Esophagus muscularis mucosa (tissue), 3 donors: ENCODE results near the gene LRRC34.

Source experiments
- POLR2AphosphoS5 ChIP-seq, 2 donors: sonication (generic); formaldehyde crosslinking; IDR thresholded peaks; one replicate each; pipeline ENCODE4 v1.6.1; 2017; ENCODE audit warnings: antibody characterized with exemption in 2 of 2
- TF ChIP-seq, protein P1 (sequence below), 3 experiments: fragments of 200-600 bp in 2 of 3; fragments of 450-650 bp in 1 of 3; sonication (generic) in 2 of 3; IDR thresholded peaks; one replicate each; pipeline ENCODE4 v1.5.1; 2017 to 2019; ENCODE audit warnings: antibody characterized with exemption in 3 of 3, mild to moderate bottlenecking in 2 of 3, moderate library complexity in 1 of 3

GRCh38 chr3:169818316-169818715, 5.6 kb upstream of the LRRC34 start:
- TF ChIP-seq, protein P1, sequence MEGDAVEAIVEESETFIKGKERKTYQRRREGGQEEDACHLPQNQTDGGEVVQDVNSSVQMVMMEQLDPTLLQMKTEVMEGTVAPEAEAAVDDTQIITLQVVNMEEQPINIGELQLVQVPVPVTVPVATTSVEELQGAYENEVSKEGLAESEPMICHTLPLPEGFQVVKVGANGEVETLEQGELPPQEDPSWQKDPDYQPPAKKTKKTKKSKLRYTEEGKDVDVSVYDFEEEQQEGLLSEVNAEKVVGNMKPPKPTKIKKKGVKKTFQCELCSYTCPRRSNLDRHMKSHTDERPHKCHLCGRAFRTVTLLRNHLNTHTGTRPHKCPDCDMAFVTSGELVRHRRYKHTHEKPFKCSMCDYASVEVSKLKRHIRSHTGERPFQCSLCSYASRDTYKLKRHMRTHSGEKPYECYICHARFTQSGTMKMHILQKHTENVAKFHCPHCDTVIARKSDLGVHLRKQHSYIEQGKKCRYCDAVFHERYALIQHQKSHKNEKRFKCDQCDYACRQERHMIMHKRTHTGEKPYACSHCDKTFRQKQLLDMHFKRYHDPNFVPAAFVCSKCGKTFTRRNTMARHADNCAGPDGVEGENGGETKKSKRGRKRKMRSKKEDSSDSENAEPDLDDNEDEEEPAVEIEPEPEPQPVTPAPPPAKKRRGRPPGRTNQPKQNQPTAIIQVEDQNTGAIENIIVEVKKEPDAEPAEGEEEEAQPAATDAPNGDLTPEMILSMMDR (IDR thresholded peaks at IDR 0.05): no peak
- TF ChIP-seq POLR2AphosphoS5 (IDR thresholded peaks at IDR 0.05): no peak
